ENCODE measurements around the gene POU2AF1.
"Not testable (repeated sequence)": the region's sequence is repeated elsewhere in the genome, so short reads cannot be mapped to it uniquely, and the experiment has no call there.

The POU2AF1 gene

GRCh38 chr11:111395749-111396148, 16.7 kb upstream of the POU2AF1 start:
- H3K4me3 ChIP-seq (replicated peaks; ENCODE audit: low read depth, low read length), result no peak overlapping the region
- no peak for DNase-seq (ENCODE audit: extremely low read depth, low read depth)
- no peak for TF ChIP-seq CTCF (IDR thresholded peaks at IDR 0.05; ENCODE audit: low read depth, low read length, missing control alignments)

- no peak for DNase-seq (ENCODE audit: extremely low read depth, low read depth)
- no peak for TF ChIP-seq CTCF (IDR thresholded peaks at IDR 0.05; ENCODE audit: low read depth, low read length, missing control alignments)
- no peak overlapping the region for H3K4me3 ChIP-seq (replicated peaks; ENCODE audit: low read depth, low read length)
Measured at GRCh38 chr11:111395081-111395480, 16.0 kb upstream of the POU2AF1 start.

- not testable (repeated sequence) for H3K4me3 ChIP-seq (replicated peaks; ENCODE audit: low read depth, low read length); DNase-seq (ENCODE audit: extremely low read depth, low read depth)
Measured at GRCh38 chr11:111394147-111394546, 15.1 kb upstream of the POU2AF1 start.

GRCh38 chr11:111393585-111393984, 14.5 kb upstream of the POU2AF1 start:
- no peak overlapping the region for H3K4me3 ChIP-seq (replicated peaks; ENCODE audit: low read depth, low read length)
- DNase-seq (ENCODE audit: extremely low read depth, low read depth), result no peak
- TF ChIP-seq CTCF (IDR thresholded peaks at IDR 0.05; ENCODE audit: low read depth, low read length, missing control alignments), result no peak

GRCh38 chr11:111393096-111393495, 14.0 kb upstream of the POU2AF1 start:
- TF ChIP-seq CTCF (IDR thresholded peaks at IDR 0.05; ENCODE audit: low read depth, low read length, missing control alignments), result no peak

GRCh38 chr11:111392552-111392951, 13.5 kb upstream of the POU2AF1 start:
- DNase-seq (ENCODE audit: extremely low read depth, low read depth), result no peak
- no peak overlapping the region for H3K4me3 ChIP-seq (replicated peaks; ENCODE audit: low read depth, low read length)
- no peak for TF ChIP-seq CTCF (IDR thresholded peaks at IDR 0.05; ENCODE audit: low read depth, low read length, missing control alignments)

More at GRCh38 chr11:111393096-111393495, 14.0 kb upstream of the POU2AF1 start:
- H3K4me3 ChIP-seq (replicated peaks; ENCODE audit: low read depth, low read length), result no peak overlapping the region
- no peak for DNase-seq (ENCODE audit: extremely low read depth, low read depth)

- no peak for DNase-seq (ENCODE audit: extremely low read depth, low read depth)
- H3K4me3 ChIP-seq (replicated peaks; ENCODE audit: low read depth, low read length), result no peak overlapping the region
- no peak for TF ChIP-seq CTCF (IDR thresholded peaks at IDR 0.05; ENCODE audit: low read depth, low read length, missing control alignments)
Measured at GRCh38 chr11:111391328-111392124, 12.5 kb upstream of the POU2AF1 start.
